CD4-positive, alpha-beta T cell treated with Interleukin-4 for 4 hours (primary cell): Measurements from ENCODE around the gene BCKDK.

Experiments used
- DNase-seq: peaks from one replicate; pipeline ENCODE4 v3.0.0-alpha.2; 2020

Gene BCKDK

GRCh38 chr16:31108035-31108793, at the start of gene BCKDK:
Gene BCKDK, plus strand, starts transcription at chr16:31108386. Its CDS starts 838 bp downstream, at chr16:31109224.
- peak; percentile 47 for DNase-seq

- DNase-seq = no peak
These were observed 46.9 kb upstream of the BCKDK start for GRCh38 chr16:31061126-31061812.

GRCh38 chr16:31061813-31062440, 46.3 kb upstream of the BCKDK start:
- no peak for DNase-seq

- DNase-seq = no peak
These were observed 44.7 kb upstream of the BCKDK start for GRCh38 chr16:31063495-31063842.

- DNase-seq = no peak
These were observed 44.2 kb upstream of the BCKDK start for GRCh38 chr16:31063843-31064611.

- no peak for DNase-seq
These were observed 43.2 kb upstream of the BCKDK start for GRCh38 chr16:31064882-31065461.

GRCh38 chr16:31067342-31067741, 40.8 kb upstream of the BCKDK start:
- DNase-seq = no peak

- DNase-seq = no peak
These were observed 36.3 kb upstream of the BCKDK start for GRCh38 chr16:31071861-31072260.

GRCh38 chr16:31072540-31073141, 35.5 kb upstream of the BCKDK start:
- DNase-seq = peak; percentile 20

- peak; percentile 84 for DNase-seq
These were observed 34.8 kb upstream of the BCKDK start for GRCh38 chr16:31073142-31073969.

GRCh38 chr16:31073970-31074813, 34.0 kb upstream of the BCKDK start, which contains the start of the genes ZNF646 and ZNF668:
Gene ZNF646, plus strand, starts transcription at chr16:31074422. Its CDS starts 1,903 bp downstream, at chr16:31076325.
Gene ZNF668, minus strand, starts transcription at chr16:31074240. Its CDS starts 9,781 bp downstream, at chr16:31064459.
- peak; percentile 98 for DNase-seq

- no peak for DNase-seq
These were observed 33.4 kb upstream of the BCKDK start for GRCh38 chr16:31074814-31075183.

GRCh38 chr16:31076319-31076718, 31.9 kb upstream of the BCKDK start:
- no peak for DNase-seq

- DNase-seq = no peak
These were observed 31.2 kb upstream of the BCKDK start for GRCh38 chr16:31077024-31077423.

GRCh38 chr16:31077592-31078396, 30.4 kb upstream of the BCKDK start:
- no peak for DNase-seq

- DNase-seq = no peak
These were observed 29.4 kb upstream of the BCKDK start for GRCh38 chr16:31078597-31079341.

GRCh38 chr16:31079342-31079944, 28.7 kb upstream of the BCKDK start:
- DNase-seq = no peak

GRCh38 chr16:31080035-31080629, 28.1 kb upstream of the BCKDK start:
- no peak for DNase-seq
